IMR-90 (cell line): ENCODE data around the gene MS4A6E. TPM values are rescaled to one million over a fixed set of nuclear protein-coding genes. Genes with fewer than 3 reads are reported as not detected.
A peak's percentile ranks its signal among the peaks of the same experiment; 100 is the strongest.

Experiments used
- ATAC-seq: fragments of 200-7000 bp; cut with Tn5 transposase; 2 replicates; pipeline ENCODE4 v1.9.1; 2020; ENCODE audit warnings: low read depth, mild to moderate bottlenecking, moderate library complexity
- BruUV-seq: library from RNA; stranded (reverse); fragments of 400-500 nt; replicated peaks from 2 replicates; lab custom pipeline; 2021; lab: Mats Ljungman, UMichigan
- CTCF ChIA-PET: fragments of 300-600 bp; formaldehyde crosslinking; extraction: SDS; loops from one replicate; lab custom pipeline; 2021; ENCODE audit warnings: antibody characterized with exemption; lab: Yijun Ruan, JAX
- POLR2A ChIA-PET: fragments of 300-600 bp; sonication (Branson Sonifier 250); formaldehyde crosslinking; loops from one replicate; lab custom pipeline; 2022; ENCODE audit warnings: antibody characterized with exemption; ENCODE audit not compliant: unreplicated experiment; lab: Charles Lee
- DNase-seq: peaks from one replicate; pipeline ENCODE4 v3.0.0; 2013
- H2AFZ ChIP-seq: replicated peaks from 2 replicates; pipeline ENCODE3; 2013; ENCODE audit warnings: low read length, mild to moderate bottlenecking; ENCODE audit not compliant: poor library complexity
- H2AK5ac ChIP-seq: 2 replicates; pipeline ENCODE4 v1.6.1; 2013; ENCODE audit warnings: low read depth, low read length, inconsistent platforms
- H2AK9ac ChIP-seq: replicated peaks from 2 replicates; pipeline ENCODE3; 2013; ENCODE audit warnings: mild to moderate bottlenecking, low read depth, low read length, moderate library complexity; ENCODE audit not compliant: poor library complexity
- H2BK120ac ChIP-seq: 2 replicates; pipeline ENCODE4 v1.6.1; 2013; ENCODE audit warnings: low read depth, low read length, inconsistent platforms
- H2BK15ac ChIP-seq: 3 replicates; pipeline ENCODE4 v1.6.1; 2013; ENCODE audit warnings: low read depth, low read length, inconsistent platforms
- H2BK20ac ChIP-seq: 2 replicates; pipeline ENCODE4 v1.6.1; 2013; ENCODE audit warnings: low read depth, mild to moderate bottlenecking, inconsistent platforms, low read length, moderate library complexity
- H2BK5ac ChIP-seq: 2 replicates; pipeline ENCODE4 v1.6.1; 2013; ENCODE audit warnings: mild to moderate bottlenecking, low read depth, low read length, inconsistent platforms; ENCODE audit not compliant: poor library complexity, severe bottlenecking
- H3K14ac ChIP-seq: replicated peaks from 2 replicates; pipeline ENCODE4 v1.6.1; 2013; ENCODE audit warnings: low read depth, low read length, inconsistent platforms
- H3K18ac ChIP-seq: 2 replicates; pipeline ENCODE4 v1.6.1; 2013; ENCODE audit warnings: low read depth, low read length, control low read depth
- H3K23ac ChIP-seq: 2 replicates; pipeline ENCODE4 v1.6.1; 2013; ENCODE audit warnings: low read depth, low read length, inconsistent platforms
- H3K27ac ChIP-seq: 2 replicates; pipeline ENCODE4 v1.5.1; 2013; ENCODE audit warnings: mild to moderate bottlenecking, control low read depth, low read length; ENCODE audit not compliant: insufficient read depth
- H3K27me3 ChIP-seq: 2 replicates; pipeline ENCODE4 v1.6.1; 2013; ENCODE audit warnings: low read length; ENCODE audit not compliant: control insufficient read depth, insufficient read depth
- H3K36me3 ChIP-seq: 2 replicates; pipeline ENCODE4 v1.6.1; 2013; ENCODE audit warnings: low read length, mixed read lengths; ENCODE audit not compliant: control insufficient read depth, insufficient read depth
- H3K4ac ChIP-seq: 2 replicates; pipeline ENCODE4 v1.6.1; 2013; ENCODE audit warnings: low read depth, low read length, inconsistent platforms
- H3K4me1 ChIP-seq: 2 replicates; pipeline ENCODE4 v1.6.1; 2013; ENCODE audit warnings: low read length, mixed read lengths; ENCODE audit not compliant: control insufficient read depth, insufficient read depth
- H3K4me2 ChIP-seq: 2 replicates; pipeline ENCODE4 v1.6.1; 2013; ENCODE audit warnings: low read depth, mild to moderate bottlenecking, control low read depth, low read length, moderate library complexity
- H3K4me3 ChIP-seq: 2 replicates; pipeline ENCODE4 v1.5.1; 2013; ENCODE audit warnings: low read depth, mild to moderate bottlenecking, control low read depth, low read length, moderate library complexity; ENCODE audit not compliant: insufficient read depth
- H3K56ac ChIP-seq: 2 replicates; pipeline ENCODE4 v1.6.1; 2013; ENCODE audit warnings: low read length, inconsistent platforms; ENCODE audit not compliant: insufficient read depth; ENCODE audit errors: extremely low read depth
- H3K79me1 ChIP-seq, 2 experiments: 2 replicates each; pipeline ENCODE4 v1.6.1; 2013; ENCODE audit warnings: low read length in 2 of 2, inconsistent platforms in 1 of 2, low read depth in 1 of 2
- H3K9ac ChIP-seq: 2 replicates; pipeline ENCODE4 v1.6.1; 2013; ENCODE audit warnings: low read depth, low read length, control low read depth
- H3K9me1 ChIP-seq: 2 replicates; pipeline ENCODE4 v1.6.1; 2013; ENCODE audit warnings: low read length, inconsistent platforms; ENCODE audit not compliant: insufficient read depth
- H3K9me3 ChIP-seq: 2 replicates; pipeline ENCODE4 v1.6.1; 2013; ENCODE audit warnings: low read length; ENCODE audit not compliant: control insufficient read depth, insufficient read depth
- H4K20me1 ChIP-seq: 2 replicates; pipeline ENCODE4 v1.6.1; 2013; ENCODE audit warnings: low read length, inconsistent platforms; ENCODE audit not compliant: insufficient read depth
- H4K5ac ChIP-seq: 2 replicates; pipeline ENCODE4 v1.6.1; 2013; ENCODE audit warnings: mild to moderate bottlenecking, low read depth, low read length, control low read depth
- H4K8ac ChIP-seq, 2 experiments: 2 replicates each; pipeline ENCODE4 v1.6.1; 2013; ENCODE audit warnings: low read depth in 2 of 2, low read length in 2 of 2, control low read depth in 1 of 2, inconsistent platforms in 1 of 2
- H4K91ac ChIP-seq: 2 replicates; pipeline ENCODE4 v1.6.1; 2013; ENCODE audit warnings: low read depth, low read length, inconsistent platforms; ENCODE audit not compliant: insufficient read depth
- CEBPB ChIP-seq: IDR thresholded peaks from 2 replicates; pipeline ENCODE4 v1.6.1; 2012; ENCODE audit warnings: low read depth, low read length, improper control_type of control experiment
- RAD21 ChIP-seq: IDR thresholded peaks from 2 replicates; pipeline ENCODE4 v1.6.1; 2012; ENCODE audit warnings: low read length, improper control_type of control experiment
- dilution Hi-C: fragments of 300-500 bp; cut with HindIII; formaldehyde crosslinking; loops from one replicate; pipeline ENCODE4 v1.14.3; 2018; ENCODE audit warnings: low sequenced_read_pairs; ENCODE audit not compliant: unreplicated experiment
- in situ Hi-C: fragments of 300-500 bp; cut with MboI; formaldehyde crosslinking; loops from 3 replicates; pipeline ENCODE4 v1.14.3; 2019; ENCODE audit warnings: low sequenced_read_pairs, inconsistent platforms, mixed read lengths
- intact Hi-C: fragments of 100-400 bp; cut with micrococcal nuclease; formaldehyde crosslinking; loops from 2 replicates; pipeline ENCODE4 v1.10.0; 2022
- polyA plus RNA-seq, 3 experiments: library from polyadenylated mRNA; depleted of rRNA; stranded (reverse); fragments of >200 nt; gene quantifications; 2 replicates each; pipeline ENCODE4 v1.2.3, GENCODE V29; 2012; ENCODE audit warnings: low replicate concordance in 1 of 3
- total RNA-seq: library from RNA; depleted of rRNA; stranded (reverse); fragments of >200 nt; gene quantifications from 2 replicates; pipeline ENCODE4 v1.2.3, GENCODE V29; 2012

MS4A6E gene
- total and polyA plus RNA-seq, 2 of the 4 experiments (the other 2 are of a cell fraction), result not detected

DNA sequence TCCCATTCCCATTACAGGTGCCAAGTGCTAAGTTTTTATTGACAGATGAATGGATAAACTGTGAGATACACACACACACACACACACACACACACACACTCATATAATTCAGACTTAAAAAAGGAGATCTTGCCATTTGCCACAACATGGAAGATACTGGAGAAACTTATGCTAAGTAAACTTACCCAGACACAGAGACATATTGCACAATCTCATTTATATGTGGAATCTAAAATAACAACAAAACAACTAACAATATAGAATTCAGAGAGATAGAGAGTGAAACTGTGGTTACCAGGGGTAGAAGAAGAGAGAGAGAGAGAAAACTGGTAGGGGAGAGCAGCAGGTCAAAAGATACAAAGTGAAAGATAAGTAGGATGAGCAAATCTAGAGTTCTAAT, 1.4 kb downstream of the MS4A6E start:
- no TSS peak for BruUV-seq
- no peaks in the 10 kb centered on the region for H3K79me1 ChIP-seq
- in situ Hi-C loops (loop anchor here (10.0 kb wide), 1 partner anchor 54 kb away; no protein-coding TSS in a partner anchor), dilution Hi-C loops (no loop called here), intact Hi-C loops (no loop called here)
- ATAC-seq, result no peak
- H3K4me1 ChIP-seq, result no peaks in the 10 kb centered on the region
- CTCF ChIA-PET, result no interaction called here
- H4K20me1 ChIP-seq, result no peaks in the 10 kb centered on the region
- POLR2A ChIA-PET, result no interaction called here
- no peak overlapping the region for H4K91ac ChIP-seq
- no peaks in the 10 kb centered on the region for H3K9me1 ChIP-seq
- H3K27ac ChIP-seq, result no peak overlapping the region
- no peaks in the 10 kb centered on the region for H3K27me3 ChIP-seq
- H4K5ac ChIP-seq, result no peak overlapping the region
- H2BK20ac ChIP-seq, result no peak overlapping the region
- H3K14ac ChIP-seq, result no peak overlapping the region
- H3K56ac ChIP-seq, result no peak overlapping the region
- H3K4me3 ChIP-seq, result no peak overlapping the region
- H3K18ac ChIP-seq, result no peak overlapping the region
- no peak overlapping the region for H2BK120ac ChIP-seq
- H2AK9ac ChIP-seq, result no peak overlapping the region
- no peak overlapping the region for H4K8ac ChIP-seq
- H3K4ac ChIP-seq, result no peak overlapping the region
- H3K9me3 ChIP-seq, result peaks cover 7% of the 10 kb centered on the region
- H3K9ac ChIP-seq, result no peak overlapping the region
- TF ChIP-seq RAD21 (no peak), CEBPB (peak; percentile 51)
- no peak overlapping the region for H2BK15ac ChIP-seq
- no peaks in the 10 kb centered on the region for H3K36me3 ChIP-seq
- H3K4me2 ChIP-seq, result no peak overlapping the region
- H2AK5ac ChIP-seq, result no peak overlapping the region
- H3K23ac ChIP-seq, result no peak overlapping the region
- no peak overlapping the region for H2AFZ ChIP-seq
- DNase-seq, result no peak
- no peak overlapping the region for H2BK5ac ChIP-seq
